ENCODE data around the gene CLEC4G.
A peak's percentile ranks its signal among the peaks of the same experiment; 100 is the strongest.
"Not testable (repeated sequence)": the region's sequence is repeated elsewhere in the genome, so short reads cannot be mapped to it uniquely, and the experiment has no call there.

Gene CLEC4G

GRCh38 chr19:7746306-7746705 is 14.4 kb upstream of the CLEC4G start:
- DNase-seq, result not testable (repeated sequence)

- DNase-seq, result no peak
These were observed 13.2 kb upstream of the CLEC4G start for GRCh38 chr19:7744871-7745650.

- DNase-seq, result no peak
These were observed 12.4 kb upstream of the CLEC4G start for GRCh38 chr19:7744199-7744786.

GRCh38 chr19:7743425-7743841 is 11.5 kb upstream of the CLEC4G start:
- no peak for DNase-seq

- DNase-seq, result no peak
These were observed 11.1 kb upstream of the CLEC4G start for GRCh38 chr19:7742991-7743390.

- no peak for DNase-seq
These were observed 10.7 kb upstream of the CLEC4G start for GRCh38 chr19:7742575-7742974.

- DNase-seq, result no peak
These were observed 8.8 kb upstream of the CLEC4G start for GRCh38 chr19:7740682-7741054.

- DNase-seq, result no peak
These were observed 8.1 kb upstream of the CLEC4G start for GRCh38 chr19:7739801-7740681.

- no peak for DNase-seq
These were observed 7.4 kb upstream of the CLEC4G start for GRCh38 chr19:7739211-7739755.

- no peak for DNase-seq
These were observed 6.1 kb upstream of the CLEC4G start for GRCh38 chr19:7738023-7738422.

GRCh38 chr19:7737215-7737614 is 5.3 kb upstream of the CLEC4G start:
- no peak for DNase-seq

- no peak for DNase-seq
These were observed 4.2 kb upstream of the CLEC4G start for GRCh38 chr19:7736148-7736547.

GRCh38 chr19:7734220-7735203 is 2.6 kb upstream of the CLEC4G start:
- DNase-seq, result peak; percentile 46

- no peak for DNase-seq
These were observed 1.5 kb upstream of the CLEC4G start for GRCh38 chr19:7733376-7733775.

GRCh38 chr19:7731615-7732014 is 295 bp downstream of the CLEC4G start:
- DNase-seq, result no peak

- no peak for DNase-seq
These were observed 703 bp downstream of the CLEC4G start for GRCh38 chr19:7731218-7731595.

GRCh38 chr19:7730286-7731217 is 1.4 kb downstream of the CLEC4G start:
- no peak for DNase-seq

- DNase-seq, result no peak
These were observed 2.1 kb downstream of the CLEC4G start for GRCh38 chr19:7729831-7730285.

GRCh38 chr19:7729211-7729610 is 2.7 kb downstream of the CLEC4G start:
- DNase-seq, result no peak

GRCh38 chr19:7725791-7726190 is 6.1 kb downstream of the CLEC4G start:
- DNase-seq, result no peak

- DNase-seq, result no peak
These were observed 9.7 kb downstream of the CLEC4G start for GRCh38 chr19:7722231-7722651.

Measured in GF-D8 (cell line).